Duodenal mucosa (tissue), 2 donors: ENCODE measurements around the gene ZFAND4.
"Not testable (repeated sequence)": the region's sequence is repeated elsewhere in the genome, so short reads cannot be mapped to it uniquely, and the experiment has no call there.

Experiments
- H3K27ac ChIP-seq: one replicate; pipeline ENCODE4 v1.7.0; 2013; ENCODE audit warnings: low read depth, low read length
- H3K27me3 ChIP-seq, 2 donors: one replicate each; pipeline ENCODE4 v1.7.0; 2013; ENCODE audit warnings: low read length in 2 of 2, control low read depth in 1 of 2; ENCODE audit not compliant: insufficient read depth in 2 of 2, control insufficient read depth in 1 of 2
- H3K36me3 ChIP-seq, 2 donors: one replicate each; pipeline ENCODE4 v1.7.0; 2013; ENCODE audit warnings: low read length in 2 of 2, control low read depth in 1 of 2; ENCODE audit not compliant: insufficient read depth in 2 of 2, control insufficient read depth in 1 of 2
- H3K4me1 ChIP-seq, 2 donors: one replicate each; pipeline ENCODE4 v1.7.0; 2013; ENCODE audit warnings: low read length in 2 of 2, control low read depth in 1 of 2; ENCODE audit not compliant: insufficient read depth in 2 of 2, control insufficient read depth in 1 of 2
- H3K4me3 ChIP-seq, 2 donors: one replicate each; pipeline ENCODE4 v1.7.0; 2013; ENCODE audit warnings: low read length in 2 of 2, low read depth in 1 of 2
- H3K9ac ChIP-seq, 2 donors: one replicate each; pipeline ENCODE4 v1.7.0; 2013; ENCODE audit warnings: low read length in 2 of 2, low read depth in 1 of 2
- H3K9me3 ChIP-seq, 2 donors: one replicate each; pipeline ENCODE4 v1.7.0; 2013; ENCODE audit warnings: low read length in 2 of 2, control low read depth in 1 of 2; ENCODE audit not compliant: control insufficient read depth in 1 of 2

The ZFAND4 gene

GRCh38 chr10:45672181-45673073 lies at the start of gene ZFAND4:
Gene ZFAND4, minus strand, starts transcription at chr10:45672772. Its CDS starts 9,047 bp downstream, at chr10:45663725.
- Histone ChIP-seq H3K9me3 (no peaks in the 10 kb centered on the region), H3K4me3 (peak within 1 kb of the TSS; percentile 79 to 96), H3K4me1 (peaks cover 5 to 8% of the 10 kb centered on the region in 2 donors), H3K36me3 (no peaks in the 10 kb centered on the region), H3K27ac (peak within 1 kb of the TSS; percentile 75), H3K27me3 (no peaks in the 10 kb centered on the region), H3K9ac (peak within 1 kb of the TSS; percentile 74 to 80)

- H3K27me3 ChIP-seq, H3K4me3 ChIP-seq, H3K36me3 ChIP-seq: not testable (repeated sequence)
Measured at GRCh38 chr10:45721503-45721902, 48.9 kb upstream of the ZFAND4 start.

GRCh38 chr10:45717642-45718041 lies 45.1 kb upstream of the ZFAND4 start:
- not testable (repeated sequence) for H3K9me3 ChIP-seq, H3K36me3 ChIP-seq, H3K27me3 ChIP-seq, H3K4me3 ChIP-seq, H3K27ac ChIP-seq, H3K4me1 ChIP-seq, H3K9ac ChIP-seq

More at GRCh38 chr10:45721503-45721902, 48.9 kb upstream of the ZFAND4 start:
- not testable (repeated sequence) for H3K9me3 ChIP-seq, H3K9ac ChIP-seq, H3K27ac ChIP-seq, H3K4me1 ChIP-seq

GRCh38 chr10:45717053-45717452 lies 44.5 kb upstream of the ZFAND4 start:
- not testable (repeated sequence) for H3K4me1 ChIP-seq, H3K9me3 ChIP-seq, H3K4me3 ChIP-seq, H3K9ac ChIP-seq, H3K27me3 ChIP-seq, H3K36me3 ChIP-seq, H3K27ac ChIP-seq

GRCh38 chr10:45711223-45711622 lies 38.7 kb upstream of the ZFAND4 start:
- not testable (repeated sequence) for H3K27me3 ChIP-seq, H3K4me3 ChIP-seq, H3K36me3 ChIP-seq, H3K4me1 ChIP-seq, H3K9me3 ChIP-seq, H3K9ac ChIP-seq, H3K27ac ChIP-seq

- not testable (repeated sequence) for H3K9ac ChIP-seq, H3K36me3 ChIP-seq, H3K4me1 ChIP-seq, H3K27me3 ChIP-seq, H3K4me3 ChIP-seq, H3K9me3 ChIP-seq, H3K27ac ChIP-seq
Measured at GRCh38 chr10:45710200-45710796, 37.7 kb upstream of the ZFAND4 start.

- H3K9me3 ChIP-seq, H3K27ac ChIP-seq, H3K4me1 ChIP-seq, H3K36me3 ChIP-seq, H3K27me3 ChIP-seq, H3K4me3 ChIP-seq, H3K9ac ChIP-seq: not testable (repeated sequence)
Measured at GRCh38 chr10:45678467-45678866, 5.9 kb upstream of the ZFAND4 start.

GRCh38 chr10:45675388-45675787 lies 2.8 kb upstream of the ZFAND4 start:
- Histone ChIP-seq H3K27me3 (no peaks in the 10 kb centered on the region), H3K9me3 (no peaks in the 10 kb centered on the region), H3K36me3 (no peaks in the 10 kb centered on the region), H3K4me1 (peaks cover 5 to 8% of the 10 kb centered on the region in 2 donors), H3K9ac (no peak overlapping the region), H3K27ac (no peak overlapping the region), H3K4me3 (no peak overlapping the region)

- peak overlapping the region; percentile 76 to 79 for H3K4me3 ChIP-seq
- no peaks in the 10 kb centered on the region for H3K36me3 ChIP-seq
- H3K9me3 ChIP-seq: no peaks in the 10 kb centered on the region
- H3K27me3 ChIP-seq: no peaks in the 10 kb centered on the region
- H3K4me1 ChIP-seq: peaks cover 5 to 8% of the 10 kb centered on the region in 2 donors
- peak overlapping the region; percentile 75 for H3K27ac ChIP-seq
- peak overlapping the region; percentile 48 to 72 for H3K9ac ChIP-seq
Measured at GRCh38 chr10:45673074-45673648, 589 bp upstream of the ZFAND4 start.

GRCh38 chr10:45671300-45671699 lies 1.3 kb downstream of the ZFAND4 start:
- H3K27ac ChIP-seq, H3K9ac ChIP-seq, H3K4me1 ChIP-seq, H3K9me3 ChIP-seq, H3K27me3 ChIP-seq, H3K36me3 ChIP-seq: not testable (repeated sequence)
- H3K4me3 ChIP-seq: peak overlapping the region; percentile 79 to 96
